Activated naive CD4-positive, alpha-beta T cell treated with anti-CD3 and anti-CD28 coated beads, Interleukin-2, amount 50 U/mL, for 72 hours (primary cell): ENCODE data around the gene LAMB1. TPM values are rescaled to one million over a fixed set of nuclear protein-coding genes. Genes with fewer than 3 reads are reported as not detected.
"Not testable (repeated sequence)": the region's sequence is repeated elsewhere in the genome, so short reads cannot be mapped to it uniquely, and the experiment has no call there.

Experiments used
- ATAC-seq, 2 donors: fragments of 150-1000 bp; cut with Tn5 transposase; 2 replicates each; pipeline ENCODE4 v1.10.0; 2021; ENCODE audit warnings: mild to moderate bottlenecking in 2 of 2, moderate library complexity in 2 of 2
- DNase-seq, 2 donors: peaks; one replicate each; pipeline ENCODE4 v3.0.0; 2021 to 2022; ENCODE audit warnings: low spot score in 2 of 2
- H3K27ac Mint-ChIP-seq, 2 donors: one replicate each; pipeline ENCODE4 v1.8.0; 2022; ENCODE audit warnings: mild to moderate bottlenecking in 2 of 2, mixed read lengths in 2 of 2
- H3K36me3 Mint-ChIP-seq, 2 donors: one replicate each; pipeline ENCODE4 v1.8.0; 2022; ENCODE audit warnings: mixed read lengths in 2 of 2
- H3K9me3 Mint-ChIP-seq, 2 donors: one replicate each; pipeline ENCODE4 v1.8.0; 2022; ENCODE audit warnings: mixed read lengths in 2 of 2
- total RNA-seq, 2 donors: library from RNA; stranded (reverse); gene quantifications; one replicate each; pipeline ENCODE4 v1.2.3, GENCODE V29; 2022

The LAMB1 gene
- under 1 TPM in 1 of 2 donors, not detected in 1; 0.27 TPM for total RNA-seq

- H3K36me3 Mint-ChIP-seq = peaks cover 0 to 16% of the 10 kb centered on the region in 2 donors
- H3K9me3 Mint-ChIP-seq = no peaks in the 10 kb centered on the region
- no peak within 1 kb of the TSS for H3K27ac Mint-ChIP-seq
- DNase-seq (peak in 1 of 2 donors; percentile 14), ATAC-seq (peak in 1 of 2 donors; percentile 57)
Observed at GRCh38 chr7:108002726-108003598, at the start of gene LAMB1. Gene LAMB1, minus strand, starts transcription at chr7:108003161. Its CDS starts 276 bp downstream, at chr7:108002885.

- Mint-ChIP-seq H3K27ac (no peak overlapping the region), H3K36me3 (no peaks in the 10 kb centered on the region), H3K9me3 (no peaks in the 10 kb centered on the region)
- DNase-seq = no peak
- ATAC-seq = no peak
Observed at GRCh38 chr7:108051454-108051853, 48.5 kb upstream of the LAMB1 start.

DNA sequence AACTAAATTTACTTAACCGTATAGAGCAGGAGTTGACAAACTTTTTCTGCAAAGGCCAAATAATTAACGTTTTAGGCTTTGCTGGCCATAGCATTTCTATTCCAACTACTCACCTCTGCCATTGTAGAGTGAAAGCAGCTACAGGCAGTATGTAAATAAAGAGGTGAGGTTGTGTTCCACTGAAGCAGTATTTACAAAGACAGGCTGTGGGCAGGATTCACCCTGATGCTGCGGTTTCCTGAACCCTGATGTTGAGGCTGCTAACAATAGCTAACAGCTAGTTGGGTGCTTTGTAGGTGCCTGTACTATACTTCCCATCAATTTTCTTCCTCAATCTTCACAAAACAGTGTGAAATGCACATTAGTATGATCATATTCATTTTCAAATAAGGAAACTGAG, 47.0 kb upstream of the LAMB1 start:
- ATAC-seq (no peak), DNase-seq (no peak)
- Mint-ChIP-seq H3K9me3 (no peaks in the 10 kb centered on the region), H3K27ac (no peak overlapping the region), H3K36me3 (no peaks in the 10 kb centered on the region)

DNA sequence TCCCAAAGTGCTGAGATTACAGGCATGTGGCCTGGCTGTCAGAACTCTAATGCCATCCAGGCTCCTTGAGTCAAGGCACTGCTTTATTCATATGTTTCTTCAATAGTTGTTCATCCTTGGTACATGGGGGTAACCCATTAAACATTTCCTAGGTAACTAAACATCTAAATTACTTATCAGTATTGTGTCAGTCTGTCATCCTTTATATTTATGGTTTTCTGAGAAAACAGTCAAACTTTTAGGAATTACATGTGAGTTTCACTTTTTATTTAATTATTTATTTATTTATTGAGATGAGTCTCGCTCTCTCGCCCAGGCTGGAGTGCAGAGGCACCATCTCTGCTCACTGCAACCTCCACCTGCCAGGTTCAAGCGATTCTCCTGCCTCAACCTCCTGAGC, 45.5 kb upstream of the LAMB1 start:
- DNase-seq = no peak
- ATAC-seq = no peak
- no peaks in the 10 kb centered on the region for H3K36me3 Mint-ChIP-seq
- H3K9me3 Mint-ChIP-seq = no peaks in the 10 kb centered on the region
- H3K27ac Mint-ChIP-seq = no peak overlapping the region

- ATAC-seq (no peak), DNase-seq (no peak)
- Mint-ChIP-seq H3K9me3 (no peaks in the 10 kb centered on the region), H3K27ac (no peak overlapping the region), H3K36me3 (no peaks in the 10 kb centered on the region)
Observed at GRCh38 chr7:108046952-108047506, 44.1 kb upstream of the LAMB1 start.

- Mint-ChIP-seq H3K27ac (no peak overlapping the region), H3K36me3 (no peaks in the 10 kb centered on the region), H3K9me3 (no peaks in the 10 kb centered on the region)
- DNase-seq = no peak
- ATAC-seq = no peak
Observed at GRCh38 chr7:108045669-108046068, 42.7 kb upstream of the LAMB1 start.

GRCh38 chr7:108045154-108045553, 42.2 kb upstream of the LAMB1 start:
- DNase-seq = no peak

GRCh38 chr7:108044345-108044744, 41.4 kb upstream of the LAMB1 start:
- Mint-ChIP-seq H3K27ac (no peak overlapping the region), H3K36me3 (no peaks in the 10 kb centered on the region), H3K9me3 (no peaks in the 10 kb centered on the region)
- ATAC-seq (no peak), DNase-seq (no peak)

More at GRCh38 chr7:108045154-108045553, 42.2 kb upstream of the LAMB1 start:
- no peak overlapping the region for H3K27ac Mint-ChIP-seq
- H3K9me3 Mint-ChIP-seq = no peaks in the 10 kb centered on the region
- H3K36me3 Mint-ChIP-seq = no peaks in the 10 kb centered on the region
- no peak for ATAC-seq

- Mint-ChIP-seq H3K36me3 (no peaks in the 10 kb centered on the region), H3K27ac (no peak overlapping the region), H3K9me3 (no peaks in the 10 kb centered on the region)
- DNase-seq (no peak), ATAC-seq (no peak)
Observed at GRCh38 chr7:108038986-108039385, 36.0 kb upstream of the LAMB1 start.

- no peaks in the 10 kb centered on the region for H3K36me3 Mint-ChIP-seq
- no peak overlapping the region for H3K27ac Mint-ChIP-seq
- ATAC-seq (no peak), DNase-seq (no peak)
- no peaks in the 10 kb centered on the region for H3K9me3 Mint-ChIP-seq
Observed at GRCh38 chr7:108037741-108038140, 34.8 kb upstream of the LAMB1 start.

DNA sequence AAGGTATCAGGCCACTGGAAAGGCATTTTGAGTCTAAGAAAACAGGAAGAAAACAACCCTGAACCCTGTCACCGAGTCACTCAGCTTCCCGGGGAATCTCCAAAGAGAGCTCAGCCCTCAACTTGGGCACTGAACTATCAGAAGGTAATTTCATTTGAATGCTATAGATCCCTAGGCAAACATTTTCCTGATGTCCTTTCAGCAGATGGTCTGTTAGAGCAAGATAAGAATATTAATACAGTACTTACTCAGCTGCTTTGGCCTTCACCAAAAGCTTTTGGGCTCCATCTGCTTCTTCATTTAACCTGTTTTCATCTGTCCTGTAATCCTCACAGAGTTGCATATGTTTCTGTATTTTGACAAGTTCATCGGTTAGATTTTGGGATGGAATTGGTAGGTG, 34.2 kb upstream of the LAMB1 start:
- Mint-ChIP-seq H3K9me3 (no peaks in the 10 kb centered on the region), H3K27ac (no peak overlapping the region), H3K36me3 (no peaks in the 10 kb centered on the region)
- ATAC-seq (no peak), DNase-seq (no peak)

DNA sequence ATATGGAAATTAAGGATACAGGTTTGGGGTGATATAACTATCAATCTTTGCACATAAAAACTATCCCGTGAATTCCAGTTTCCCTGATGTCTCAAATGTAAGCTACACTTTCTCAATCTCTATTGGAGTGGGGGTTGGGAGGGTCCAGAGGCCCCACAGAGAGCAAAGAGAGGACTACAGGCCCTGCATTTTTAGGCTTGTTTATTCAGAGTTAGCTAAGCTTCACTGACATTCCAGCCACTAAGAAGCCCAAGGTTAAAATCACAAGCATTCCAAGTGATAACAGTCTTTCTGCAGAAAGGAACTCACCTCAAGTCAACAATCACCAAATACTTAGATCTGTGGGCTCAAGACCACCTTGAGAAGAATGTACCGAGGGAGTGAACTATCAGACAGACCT, 31.6 kb upstream of the LAMB1 start:
- Mint-ChIP-seq H3K27ac (no peak overlapping the region), H3K9me3 (no peaks in the 10 kb centered on the region), H3K36me3 (no peaks in the 10 kb centered on the region)
- DNase-seq (no peak), ATAC-seq (no peak)

GRCh38 chr7:108033776-108034497, 31.0 kb upstream of the LAMB1 start:
- ATAC-seq (no peak), DNase-seq (no peak)
- Mint-ChIP-seq H3K27ac (no peak overlapping the region), H3K36me3 (no peaks in the 10 kb centered on the region), H3K9me3 (no peaks in the 10 kb centered on the region)

DNA sequence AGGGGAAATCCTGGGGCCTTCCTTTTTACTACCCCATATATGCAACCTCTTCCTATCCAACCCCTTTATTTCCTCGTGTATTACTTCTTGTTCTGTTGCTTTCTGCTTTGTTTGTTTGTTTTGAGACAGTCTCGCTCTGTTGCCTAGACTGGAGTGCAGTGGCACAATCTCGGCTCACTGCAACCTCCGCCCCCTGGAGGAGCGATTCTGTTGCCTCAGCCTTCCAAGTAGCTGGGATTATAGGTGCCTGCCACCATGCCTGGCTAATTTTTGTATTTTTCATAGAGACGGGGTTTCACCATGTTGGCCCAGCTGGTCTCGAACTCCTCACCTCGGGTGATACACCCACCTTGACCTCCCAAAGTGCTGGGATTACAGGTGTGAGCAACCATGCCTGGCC, 30.3 kb upstream of the LAMB1 start:
- not testable (repeated sequence) for ATAC-seq, H3K36me3 Mint-ChIP-seq, DNase-seq, H3K9me3 Mint-ChIP-seq
- H3K27ac Mint-ChIP-seq = peak overlapping the region in 1 of 2 donors; percentile 19

DNA sequence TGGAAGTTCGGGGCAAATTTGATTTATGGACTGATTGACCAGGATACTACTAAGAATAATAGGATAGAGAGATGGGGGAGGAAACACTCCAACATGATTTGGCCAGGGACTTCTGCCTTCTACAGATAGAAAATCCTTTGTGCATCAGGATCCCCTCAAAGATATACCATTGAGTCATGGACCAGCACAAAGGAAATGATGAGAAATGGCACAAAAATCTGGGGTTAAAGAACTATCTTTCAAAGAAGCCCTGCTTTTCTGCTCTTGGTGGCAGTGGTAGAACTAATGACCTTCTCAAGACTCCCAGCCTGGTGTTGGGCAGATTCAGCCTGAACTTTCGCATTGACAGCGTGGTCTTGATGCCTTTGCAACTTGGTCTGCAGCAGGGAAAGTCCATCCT, 27.6 kb upstream of the LAMB1 start:
- DNase-seq (no peak), ATAC-seq (no peak)
- Mint-ChIP-seq H3K36me3 (no peaks in the 10 kb centered on the region), H3K27ac (no peak overlapping the region), H3K9me3 (no peaks in the 10 kb centered on the region)

GRCh38 chr7:108029034-108029433, 26.1 kb upstream of the LAMB1 start:
- Mint-ChIP-seq H3K36me3 (no peaks in the 10 kb centered on the region), H3K27ac (no peak overlapping the region), H3K9me3 (no peaks in the 10 kb centered on the region)
- ATAC-seq (no peak), DNase-seq (no peak)

DNA sequence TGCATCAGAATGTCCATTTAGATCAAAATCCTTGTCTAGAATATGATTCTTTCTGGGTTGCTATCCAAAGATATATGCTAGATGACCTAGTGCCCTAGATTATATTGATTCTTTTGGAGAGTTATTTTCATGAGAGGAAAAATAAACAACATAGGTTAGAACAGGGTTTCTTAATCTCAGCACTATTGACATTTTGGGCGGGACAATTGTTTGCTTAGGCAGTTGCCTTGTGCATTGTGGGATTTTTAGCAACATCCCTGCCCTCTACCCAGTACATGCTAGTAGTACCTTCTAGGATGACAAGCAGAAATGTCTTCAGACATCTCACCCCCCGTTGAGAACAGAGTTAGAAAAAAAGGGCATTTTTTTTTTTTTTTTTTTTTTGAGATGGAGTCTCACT, 25.1 kb upstream of the LAMB1 start:
- no peaks in the 10 kb centered on the region for H3K9me3 Mint-ChIP-seq
- no peaks in the 10 kb centered on the region for H3K36me3 Mint-ChIP-seq
- H3K27ac Mint-ChIP-seq = no peak overlapping the region
- no peak for ATAC-seq
- no peak for DNase-seq
